GM18870 (cell line): ENCODE results near the gene RSPRY1.

Experiments
- ATAC-seq: cut with Tn5 transposase; IDR thresholded peaks from one replicate; pipeline ENCODE4 v1.9.1; 2021; ENCODE audit warnings: moderate library complexity; ENCODE audit not compliant: unreplicated experiment

RSPRY1 gene

DNA sequence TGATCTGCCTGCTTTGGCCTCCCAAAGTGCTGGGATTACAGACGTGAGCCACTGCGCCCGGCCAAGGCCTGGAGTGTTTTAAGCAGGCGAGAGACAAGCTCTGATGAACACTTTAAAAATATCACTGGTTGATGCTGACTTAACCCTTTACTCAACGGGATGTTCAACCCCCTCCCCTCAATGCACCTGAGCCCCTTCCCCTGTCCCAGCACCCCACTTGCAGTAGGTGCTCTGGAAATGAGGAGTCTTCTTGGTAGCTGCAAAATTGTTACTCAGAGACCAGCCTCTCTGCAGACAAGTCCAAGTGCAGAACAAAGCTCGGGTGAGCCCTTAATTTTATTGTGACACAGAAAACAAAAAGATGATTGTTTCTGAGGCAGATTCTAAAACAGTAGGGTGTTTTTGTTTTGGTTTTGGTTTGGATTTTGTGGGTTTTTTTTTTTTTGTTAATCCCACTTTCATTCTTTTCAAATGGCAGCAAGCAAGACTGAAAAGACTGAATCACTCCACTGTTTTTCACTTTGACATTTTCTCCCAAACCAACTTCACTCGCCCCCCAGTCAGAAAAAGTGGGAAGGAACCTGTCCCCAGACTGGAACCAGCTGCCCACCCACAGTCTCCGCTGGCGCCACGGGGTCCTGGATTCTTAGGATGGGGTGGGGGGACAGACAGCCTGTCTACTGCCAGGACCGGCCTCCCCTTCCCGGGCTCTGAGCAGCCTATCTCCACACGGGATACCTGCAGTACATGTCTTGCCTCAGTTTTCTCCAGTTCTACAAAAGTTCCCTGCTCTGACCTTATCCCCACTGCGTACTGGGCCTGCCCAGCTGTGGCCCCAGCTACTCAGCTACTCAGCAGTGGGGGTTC lies 103.5 kb downstream of the RSPRY1 start:
- no peak for ATAC-seq
